NCI-H1105 (cell line): Measurements from ENCODE around the gene ASPG.

ENCODE experiments used
- DNase-seq: peaks from one replicate; lab custom pipeline; 2025; lab: John Stamatoyannopoulos, UW

The ASPG gene

DNA sequence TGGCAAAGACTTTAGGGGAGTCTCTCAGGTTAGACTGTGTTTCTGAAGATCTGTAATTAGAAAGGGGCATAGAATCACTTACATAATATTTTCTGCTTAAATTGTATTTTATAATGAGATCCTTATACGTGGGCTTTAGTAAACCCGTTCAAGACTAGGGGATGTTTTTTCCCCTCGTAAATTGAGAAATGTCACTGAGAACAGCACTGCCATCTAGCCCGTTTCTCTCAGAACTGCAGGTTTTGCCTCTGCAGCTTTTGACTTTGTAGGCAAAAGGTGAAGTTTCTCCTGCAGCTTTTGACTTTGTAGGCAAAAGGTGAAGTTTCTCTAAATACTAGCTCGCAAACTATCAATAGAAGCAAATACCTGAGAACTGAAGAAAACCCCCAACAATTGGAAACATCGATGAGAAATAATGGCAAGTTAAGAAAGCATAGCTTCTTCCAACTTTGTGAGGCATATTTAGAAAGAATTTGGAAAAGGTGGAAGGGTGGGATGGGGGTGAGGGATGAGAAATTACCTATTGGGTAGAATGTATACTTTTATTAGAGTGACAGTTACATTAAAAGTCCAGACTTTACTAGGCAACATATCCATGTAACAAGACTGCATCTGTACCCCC, 9.9 kb upstream of the ASPG start:
- DNase-seq = no peak

DNA sequence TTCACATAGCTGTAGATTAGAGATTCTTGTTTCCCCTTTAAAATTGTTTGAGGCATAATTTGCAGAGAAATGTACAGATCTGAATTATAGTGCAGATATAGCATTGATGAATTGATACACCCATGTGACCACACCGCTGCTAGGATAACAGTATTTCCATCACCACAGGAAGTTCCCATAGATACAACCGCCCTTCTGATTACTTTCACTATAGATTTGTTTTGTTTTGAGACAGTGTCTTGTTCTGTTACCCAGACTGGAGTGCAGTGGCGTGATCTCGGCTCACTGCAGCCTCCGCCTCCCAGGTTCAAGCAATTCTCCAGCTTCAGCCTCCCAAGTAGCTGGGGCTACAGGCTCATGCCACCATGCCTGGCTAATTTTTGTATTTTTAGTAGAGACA, 8.8 kb upstream of the ASPG start:
- no peak for DNase-seq

DNA sequence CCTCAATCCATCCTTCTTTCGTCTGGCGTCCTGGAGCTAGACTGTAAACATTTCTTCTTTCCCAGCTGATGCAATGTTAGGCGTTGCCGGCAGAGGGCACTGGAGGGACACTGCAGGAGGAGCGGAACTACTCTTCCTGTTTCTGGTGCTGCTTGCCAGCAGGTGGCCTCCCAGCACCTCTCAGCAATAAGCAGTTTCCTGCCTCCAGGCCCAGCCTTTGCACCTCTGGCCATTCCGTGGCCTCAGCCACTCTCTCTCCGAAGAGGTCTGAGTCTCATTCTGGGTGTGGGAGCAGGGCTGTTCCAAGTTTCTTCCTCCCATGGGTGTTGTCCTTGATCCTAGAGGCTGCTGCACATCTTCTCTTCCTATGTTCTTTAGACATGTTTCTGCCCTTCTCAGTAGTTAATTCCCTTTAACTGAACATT, 7.5 kb upstream of the ASPG start:
- DNase-seq = peak; percentile 85

DNA sequence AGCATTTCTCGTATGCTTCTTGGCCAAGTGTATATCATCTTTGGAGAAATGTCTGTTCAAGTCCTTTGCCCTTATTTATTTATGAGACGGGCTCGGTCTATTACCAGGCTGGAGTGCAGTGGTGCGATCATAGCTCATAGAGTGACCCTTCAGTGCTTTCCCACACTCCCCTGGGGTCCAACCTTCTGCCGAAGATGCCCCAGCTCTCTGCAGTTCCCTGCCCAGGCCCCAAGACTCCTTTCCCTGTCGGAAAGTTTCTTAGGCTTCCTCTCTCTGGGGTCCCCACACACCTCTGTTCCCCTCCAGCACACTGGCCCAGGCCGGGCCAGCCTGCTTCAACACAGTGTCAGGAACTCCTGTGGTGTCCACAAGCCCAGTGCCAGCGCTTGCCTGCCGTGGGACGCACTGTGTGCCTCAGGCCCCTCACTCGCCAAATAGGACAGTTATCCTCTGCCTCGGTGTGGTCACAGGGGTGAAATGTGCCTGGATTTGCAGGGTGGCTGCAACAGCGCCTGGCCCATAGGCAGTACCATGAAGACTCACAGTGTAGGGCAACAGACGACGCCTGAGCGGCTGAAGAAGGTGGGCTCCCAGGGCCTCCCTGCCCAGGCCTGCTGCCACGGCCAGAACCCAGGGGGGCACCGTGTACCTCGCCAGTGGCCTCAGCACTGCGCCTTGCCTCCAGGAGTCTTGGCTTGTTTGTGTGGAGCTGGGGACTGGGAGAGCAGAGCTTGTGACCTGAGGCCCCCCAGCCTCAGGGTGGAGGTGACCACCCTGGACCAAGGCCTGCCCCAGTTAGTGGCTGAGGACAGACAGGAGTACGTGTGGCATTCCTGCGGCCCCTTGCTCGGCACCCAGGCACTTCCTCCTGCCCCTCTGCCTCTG, 4.9 kb upstream of the ASPG start:
- DNase-seq = no peak

DNA sequence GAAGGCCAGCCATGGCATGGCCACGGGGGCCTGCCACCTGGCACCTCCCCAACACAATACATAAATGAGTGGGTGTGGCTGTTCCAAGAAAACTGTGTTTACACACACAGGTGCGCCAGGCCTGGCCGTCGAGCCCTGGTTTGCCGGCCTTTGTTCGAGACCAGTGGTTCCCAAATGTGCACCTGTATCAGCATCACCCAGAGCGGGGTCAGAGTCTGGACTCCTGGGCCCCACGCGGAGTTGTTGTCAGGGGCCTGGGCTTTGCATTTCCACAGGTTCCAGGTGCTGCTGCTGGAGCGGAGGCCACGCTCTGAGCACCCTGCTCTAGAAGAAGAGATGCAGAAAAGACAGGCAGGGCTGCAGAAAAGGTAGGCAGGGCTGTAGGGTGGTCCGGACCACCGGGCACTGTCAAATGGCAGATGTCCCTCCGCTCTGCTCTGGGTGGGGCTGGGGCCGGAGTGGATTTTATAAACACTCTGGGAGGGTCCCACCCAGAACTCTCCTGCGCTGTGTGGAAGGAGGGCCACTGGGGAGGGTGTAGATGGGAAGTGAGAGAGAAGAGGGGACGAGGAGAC, 4.2 kb upstream of the ASPG start:
- no peak for DNase-seq

DNA sequence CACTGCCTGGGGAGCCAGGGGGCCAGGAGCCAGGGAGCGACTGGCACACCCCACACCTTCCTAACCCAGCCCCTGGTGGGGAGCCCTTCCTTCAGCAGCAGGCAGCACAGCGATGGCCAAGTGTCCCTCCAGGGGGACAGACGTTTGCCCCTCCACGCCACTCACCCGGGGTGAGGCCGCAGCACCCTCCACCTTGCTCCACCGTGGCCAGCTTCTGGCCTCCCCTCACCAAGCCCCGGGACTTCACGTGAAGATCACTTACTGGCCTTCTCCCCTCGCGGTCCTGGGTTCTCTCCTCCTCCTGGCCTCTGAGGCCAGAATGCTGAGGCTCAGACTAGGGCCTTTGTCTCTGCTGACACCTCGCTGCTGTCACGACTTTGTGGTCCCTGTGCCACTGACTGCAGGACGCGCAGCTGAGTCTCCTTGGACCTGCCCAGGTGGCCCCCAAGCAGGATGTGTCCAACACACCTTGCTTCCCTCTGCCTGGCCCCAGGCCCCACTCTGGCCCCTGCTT, 3.5 kb upstream of the ASPG start:
- no peak for DNase-seq

DNA sequence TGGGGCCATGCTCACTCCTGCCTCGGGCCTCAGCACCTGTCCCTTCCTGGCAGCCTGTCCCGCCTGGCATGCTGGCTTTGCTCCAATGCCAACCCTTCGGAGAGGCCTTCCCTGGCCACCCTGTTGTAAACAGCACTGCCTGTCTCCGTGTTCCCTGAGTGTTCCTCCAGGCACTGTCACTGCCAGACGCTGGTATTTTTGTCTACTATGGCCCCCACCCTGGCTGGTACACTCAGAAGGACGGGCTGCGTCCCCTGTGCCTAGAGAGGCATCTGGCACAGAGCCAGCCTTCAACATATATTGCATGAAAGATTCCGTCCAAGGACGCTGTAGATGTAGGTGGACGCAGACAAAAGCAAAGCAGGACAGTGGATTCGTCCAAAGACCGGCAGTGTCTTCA, 2.7 kb upstream of the ASPG start:
- DNase-seq = no peak

DNA sequence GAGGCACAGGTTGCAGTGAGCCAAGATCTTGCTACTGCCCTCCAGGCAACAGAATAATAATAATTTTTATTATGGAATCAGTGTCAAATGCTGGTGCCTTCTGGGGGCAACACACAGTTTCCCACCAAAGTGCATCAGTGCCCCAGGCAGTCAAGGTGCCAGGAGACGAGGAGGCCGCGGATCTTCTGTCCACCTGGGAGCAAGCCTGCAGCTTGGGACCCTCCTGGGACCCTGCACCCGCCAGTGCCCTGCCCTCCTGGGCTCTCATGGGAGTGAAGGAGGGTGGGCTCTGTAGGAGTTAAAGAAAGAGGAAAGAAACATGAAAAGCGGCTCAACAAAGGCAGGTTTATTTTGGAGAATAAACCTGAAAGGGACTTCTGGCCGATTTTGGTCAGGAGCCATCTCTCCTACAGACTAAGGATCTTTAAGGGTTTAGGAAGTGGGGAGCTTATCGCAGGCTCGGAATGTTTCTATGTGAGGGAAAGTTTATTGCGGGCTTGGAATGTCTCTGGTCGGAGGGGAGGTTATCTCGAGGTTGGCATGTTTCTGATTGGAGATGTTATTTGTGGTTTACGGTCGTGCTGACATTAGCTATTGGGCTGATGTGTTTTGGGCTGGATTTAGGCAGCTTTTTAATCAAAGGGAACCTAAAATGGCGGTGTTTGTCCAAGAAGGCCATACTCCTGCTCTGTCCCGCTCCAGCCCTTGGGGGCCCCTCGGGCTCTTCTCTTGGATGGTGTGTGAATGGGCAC, 1.1 kb upstream of the ASPG start:
- DNase-seq = no peak

DNA sequence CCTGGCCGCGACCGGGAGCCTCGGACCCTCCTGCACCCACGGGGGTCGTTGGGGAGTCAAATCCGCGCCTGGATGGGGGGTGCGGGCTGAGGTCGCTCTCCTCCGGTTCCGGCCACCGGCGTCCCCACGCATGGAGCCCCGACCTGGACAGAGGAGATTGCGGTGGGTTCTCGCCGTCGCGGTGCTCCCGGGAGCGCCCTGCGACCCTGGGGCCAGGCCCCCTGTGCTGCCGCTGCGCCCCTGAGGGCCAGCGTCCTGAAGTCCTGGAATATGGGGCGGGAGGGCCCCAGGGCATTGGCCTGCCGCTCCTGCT, 345 bp downstream of the ASPG start:
- no peak for DNase-seq

DNA sequence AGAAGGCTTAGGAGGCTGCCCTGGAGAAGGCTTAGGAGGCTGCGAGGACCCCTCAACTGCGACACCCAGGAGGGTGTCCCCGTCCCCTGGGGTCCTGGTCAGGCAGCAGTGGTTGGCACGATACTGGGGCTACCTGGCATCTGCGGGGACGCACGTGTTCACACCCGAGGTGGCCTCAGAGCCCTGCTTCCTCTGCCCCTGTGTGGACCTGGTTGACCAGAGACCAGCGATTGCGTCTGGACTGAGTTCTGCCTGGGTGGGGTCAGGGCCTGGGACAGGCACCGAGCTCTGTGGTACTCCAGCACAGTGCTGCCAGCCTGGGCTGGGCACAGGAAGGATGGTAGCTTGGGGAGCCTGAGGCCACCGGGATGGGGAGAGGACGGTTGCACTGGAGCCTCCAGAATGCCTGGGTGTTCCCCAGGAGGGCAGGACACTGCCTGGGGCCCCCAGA, 735 bp downstream of the ASPG start:
- DNase-seq = no peak

DNA sequence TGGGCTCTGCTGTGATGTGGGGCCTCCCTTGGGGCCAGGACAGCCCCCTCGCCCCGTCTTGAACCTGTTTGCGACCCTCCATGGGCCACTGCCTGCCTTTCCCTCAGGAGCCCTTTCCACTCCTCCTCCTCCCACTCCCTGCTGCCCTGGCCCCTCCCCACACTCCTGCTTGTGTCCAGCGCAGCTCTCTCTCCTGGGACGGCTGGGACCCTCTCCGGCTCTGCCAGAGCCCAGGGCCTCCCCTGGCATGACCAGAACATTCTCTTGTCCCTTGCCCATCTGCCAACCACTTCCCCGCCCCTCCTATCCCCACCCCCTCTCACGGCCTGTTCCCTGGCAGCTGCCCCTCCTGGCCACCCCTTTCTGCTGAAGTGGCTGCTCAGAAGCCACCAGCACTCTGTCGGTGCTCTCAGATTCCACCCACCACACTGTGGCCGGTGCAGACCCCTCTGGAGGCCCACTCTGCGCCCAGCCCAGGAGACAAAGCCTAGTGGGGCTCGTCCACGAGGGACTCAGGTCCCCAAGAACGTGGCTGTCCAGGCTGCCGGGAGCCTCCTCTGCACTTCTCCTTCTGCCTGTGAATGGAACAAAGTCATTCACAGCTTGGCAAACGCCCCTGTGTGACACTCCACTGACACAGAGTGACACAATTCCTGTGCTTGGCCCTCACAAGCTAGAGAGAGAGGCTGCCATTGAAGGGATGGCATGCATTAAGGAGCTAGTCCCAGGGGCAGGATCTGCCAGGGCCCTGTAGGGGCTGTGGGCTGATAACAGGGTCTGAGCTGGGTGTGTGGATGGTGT, 1.4 kb downstream of the ASPG start:
- no peak for DNase-seq

DNA sequence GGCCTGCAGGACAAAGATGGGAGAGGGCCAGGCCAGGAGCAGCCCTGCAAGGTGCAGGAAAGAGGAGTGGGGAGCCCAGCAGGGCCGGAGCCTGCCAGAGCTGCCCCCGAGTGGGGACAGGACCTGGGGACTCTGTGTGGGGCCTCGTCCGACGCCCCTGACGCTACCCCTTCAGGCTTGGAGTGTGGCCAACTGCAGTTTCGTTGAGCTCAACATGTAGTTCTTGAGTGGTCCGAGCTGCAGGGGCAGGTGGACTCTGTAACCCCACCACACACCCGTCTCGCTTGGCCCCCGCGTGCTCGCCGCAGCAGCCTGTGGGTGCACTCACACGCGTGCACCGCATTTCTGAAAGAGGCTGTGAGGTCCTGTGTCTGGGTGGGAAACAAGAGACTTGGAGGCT, 2.0 kb downstream of the ASPG start:
- no peak for DNase-seq

DNA sequence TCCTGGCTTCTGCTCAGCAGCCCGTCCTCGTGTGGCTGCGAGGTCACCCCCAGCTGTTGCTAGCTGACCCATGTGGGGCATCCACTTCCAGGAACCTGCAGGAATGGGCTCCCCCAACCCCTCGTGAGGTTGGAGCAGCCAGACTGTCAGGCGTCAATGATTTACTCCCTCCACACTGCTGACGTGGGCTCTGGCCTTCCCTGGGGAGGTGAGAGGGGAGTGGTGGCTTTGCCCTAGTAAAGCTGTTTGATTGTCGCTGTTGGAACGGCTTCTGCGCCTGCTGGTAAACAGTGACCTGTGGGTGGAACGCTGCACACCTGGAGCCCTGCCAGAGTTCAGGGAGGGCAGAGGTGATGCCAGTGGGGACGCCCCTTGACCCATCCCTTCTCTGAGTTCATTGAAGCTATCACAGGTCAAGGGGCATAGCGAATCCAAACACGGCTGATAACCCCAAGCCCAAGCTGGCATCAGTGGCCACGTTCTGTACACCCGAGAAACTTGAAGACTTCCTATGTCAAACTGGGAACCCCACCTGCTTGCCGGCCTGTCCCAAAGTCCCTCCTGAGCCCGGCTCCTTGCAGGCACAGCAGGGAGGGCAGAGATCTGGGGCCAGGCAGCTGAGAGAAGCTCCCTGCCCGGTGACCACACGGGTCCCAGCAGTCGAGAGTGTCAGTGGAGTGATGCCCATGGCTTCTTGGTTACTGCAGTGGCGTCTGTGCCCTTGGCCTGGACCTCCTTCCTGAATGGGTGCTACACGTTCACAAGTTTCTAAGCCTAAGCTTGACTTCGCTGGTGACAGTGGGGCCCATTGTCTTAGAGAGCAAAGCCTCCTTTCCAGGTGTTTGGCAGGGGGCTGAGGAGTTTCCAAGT, 2.7 kb downstream of the ASPG start:
- DNase-seq = no peak

DNA sequence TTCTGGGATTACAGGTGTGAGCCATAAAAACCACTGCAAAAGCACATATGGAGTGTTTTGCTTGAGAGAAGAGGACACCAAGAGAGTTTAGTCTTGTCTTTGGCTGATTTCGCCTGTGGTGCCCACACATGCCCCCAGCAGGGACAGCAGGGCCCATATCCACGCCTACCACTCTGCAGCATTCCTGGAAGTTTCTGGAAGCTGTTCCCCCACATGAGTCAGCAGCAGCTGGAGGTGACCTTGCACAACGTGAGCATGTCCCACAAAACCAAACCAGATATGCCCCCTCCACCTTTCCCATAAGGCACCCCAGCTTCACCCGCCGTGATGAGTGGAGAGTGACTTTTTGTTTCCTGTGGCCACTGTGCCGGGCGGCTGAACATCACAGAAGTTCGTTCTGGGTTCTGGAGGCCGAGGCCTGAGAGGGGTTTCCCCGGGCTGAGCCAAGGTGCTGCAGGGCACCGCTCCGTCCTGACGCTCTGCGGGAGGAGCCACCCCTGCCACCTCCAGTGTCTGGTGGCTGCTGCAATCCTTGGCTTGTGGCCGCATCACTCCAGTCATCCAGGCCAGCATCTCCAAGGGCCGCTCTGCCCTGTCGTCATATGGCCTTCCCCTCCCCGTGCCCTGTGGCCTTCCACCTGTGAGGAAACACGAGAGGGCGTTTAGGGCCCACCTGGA, 4.7 kb downstream of the ASPG start:
- no peak for DNase-seq

DNA sequence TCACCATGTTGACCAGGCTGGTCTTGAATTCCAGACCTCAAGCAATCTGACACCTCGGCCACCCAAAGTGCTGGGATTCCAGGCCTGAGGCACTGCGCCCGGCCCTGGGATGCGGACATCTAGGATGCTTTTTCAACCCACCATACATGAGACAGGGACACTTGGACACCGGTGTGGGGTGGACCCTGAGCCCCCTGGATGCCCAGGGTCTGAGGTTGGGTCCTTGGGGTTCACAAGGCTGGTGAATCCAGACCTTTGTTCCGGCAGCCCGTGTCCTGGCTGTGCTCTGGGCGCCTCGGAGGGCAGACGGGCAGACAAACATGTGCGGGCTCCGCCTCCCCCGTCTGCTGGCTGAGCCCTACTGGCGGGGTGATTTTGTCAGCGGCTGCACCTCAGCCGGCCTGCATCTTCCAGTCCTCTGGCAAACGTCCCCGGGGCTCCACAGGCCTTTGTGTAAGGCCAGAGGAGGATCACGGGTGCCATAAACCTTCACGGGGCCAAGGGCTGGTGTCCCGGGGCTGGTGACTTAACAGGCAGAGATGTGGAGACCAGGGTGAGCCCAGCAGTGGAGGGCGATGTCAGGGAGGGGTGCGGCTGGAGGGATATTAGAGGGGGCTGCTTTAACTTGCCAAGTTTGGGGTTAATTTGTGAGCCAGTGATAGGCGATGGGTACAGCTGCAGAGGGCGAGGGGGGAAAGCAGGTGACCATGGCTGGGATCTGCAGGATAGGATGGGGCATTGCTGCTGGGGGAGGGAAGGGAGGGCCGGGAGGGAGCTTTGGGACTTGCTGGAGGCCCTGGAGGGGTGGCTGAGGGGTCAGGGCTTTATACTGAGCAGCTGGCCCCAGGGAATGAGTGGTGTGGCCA, 5.8 kb downstream of the ASPG start:
- DNase-seq = no peak

DNA sequence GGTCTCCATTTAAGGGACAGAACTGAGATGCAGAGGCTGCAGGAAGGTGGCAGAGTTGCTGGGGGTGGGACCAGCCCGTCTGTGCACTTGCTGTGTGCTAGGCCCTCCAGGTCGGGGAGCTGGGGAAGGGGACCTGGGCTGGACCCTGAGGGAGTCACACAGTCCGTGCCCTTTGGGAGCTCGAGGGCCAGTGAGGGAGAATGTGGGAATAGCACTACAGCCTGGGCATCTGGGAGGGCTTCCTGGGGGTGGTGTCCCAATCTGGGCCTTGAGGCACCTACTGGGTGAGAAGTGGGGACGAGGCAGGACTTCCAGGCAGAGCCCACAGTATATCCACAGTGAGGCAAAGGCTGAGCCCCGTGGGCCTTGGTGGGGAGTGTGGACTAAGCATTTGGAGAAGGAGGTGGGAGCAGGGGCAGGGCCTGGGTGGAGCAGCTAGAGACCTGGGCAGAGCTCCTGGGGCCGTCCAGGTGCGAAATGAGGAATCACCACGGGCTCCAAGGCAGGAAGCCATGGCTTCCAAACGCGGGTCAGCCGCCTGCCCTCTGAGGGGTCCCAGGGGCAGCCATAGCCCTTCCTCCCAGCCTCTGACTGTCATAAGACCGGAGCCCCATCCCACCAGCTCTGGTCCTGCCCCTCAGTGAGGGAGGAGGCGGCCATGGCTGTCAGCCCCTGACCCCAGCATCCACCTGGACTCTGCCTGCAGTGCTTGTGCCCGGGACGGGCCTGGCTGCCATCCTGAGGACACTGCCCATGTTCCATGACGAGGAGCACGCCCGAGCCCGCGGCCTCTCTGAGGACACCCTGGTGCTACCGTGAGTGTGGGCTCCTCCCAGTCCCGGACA, 6.6 kb downstream of the ASPG start:
- no peak for DNase-seq

DNA sequence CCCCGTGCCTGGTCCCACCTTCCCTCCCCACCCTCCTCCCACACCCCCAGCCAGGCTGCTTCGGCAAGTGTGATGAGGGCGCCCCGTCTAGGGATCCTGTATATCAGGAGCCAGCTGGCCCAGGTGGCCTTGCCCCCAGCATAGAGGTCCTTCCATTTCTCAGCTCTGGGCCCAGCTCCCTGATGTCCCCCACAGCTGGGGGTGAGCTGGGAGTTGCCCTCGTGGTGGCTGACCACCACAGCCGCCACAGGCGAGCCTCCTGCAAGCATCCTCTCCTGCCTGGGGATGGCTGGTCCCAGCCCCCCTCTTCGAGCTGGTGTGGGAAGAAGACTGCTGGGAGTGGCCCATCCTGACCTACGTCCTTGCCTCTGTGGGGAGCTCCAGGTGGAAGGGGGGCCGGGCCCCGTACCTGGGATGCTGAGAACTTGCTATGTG, 7.4 kb downstream of the ASPG start:
- DNase-seq = no peak
